SJSA1 (cell line): ENCODE data around the gene RAMP1. TPM values are rescaled to one million over a fixed set of nuclear protein-coding genes. Genes with fewer than 3 reads are reported as not detected.
"Not testable (repeated sequence)": the region's sequence is repeated elsewhere in the genome, so short reads cannot be mapped to it uniquely, and the experiment has no call there.

Experiments used
- DNase-seq, 2 experiments: peaks; one replicate each; pipeline ENCODE4 v3.0.0-alpha.2; 2015 to 2020; ENCODE audit warnings: low spot score in 2 of 2, low read depth in 1 of 2
- H3K27ac ChIP-seq: fragments of 250-450 bp; sonication (Bioruptor Pico); 2 replicates; pipeline ENCODE4 v1.5.1; 2020; ENCODE audit warnings: mild to moderate bottlenecking, moderate library complexity
- H3K27me3 ChIP-seq: fragments of 250-450 bp; sonication (Bioruptor Pico); replicated peaks from 2 replicates; pipeline ENCODE4 v1.5.1; 2020; ENCODE audit warnings: mild to moderate bottlenecking, moderate library complexity
- H3K36me3 ChIP-seq: fragments of 250-450 bp; sonication (Bioruptor Pico); 2 replicates; pipeline ENCODE4 v1.5.1; 2020; ENCODE audit warnings: mild to moderate bottlenecking
- H3K4me1 ChIP-seq: fragments of 250-450 bp; sonication (Bioruptor Pico); replicated peaks from 2 replicates; pipeline ENCODE4 v1.6.1; 2021; ENCODE audit warnings: mild to moderate bottlenecking
- H3K4me3 ChIP-seq: fragments of 250-450 bp; sonication (Bioruptor Pico); 2 replicates; pipeline ENCODE4 v1.5.1; 2020; ENCODE audit warnings: mild to moderate bottlenecking
- H3K9me3 ChIP-seq: fragments of 250-450 bp; sonication (Bioruptor Pico); replicated peaks from 2 replicates; pipeline ENCODE4 v1.5.1; 2020; ENCODE audit warnings: mild to moderate bottlenecking
- total RNA-seq: library from RNA; depleted of rRNA; stranded (reverse); fragments of >200 nt; shearing (Covaris generic); gene quantifications from 2 replicates; pipeline ENCODE4 v1.2.3, GENCODE V29; 2014

The RAMP1 gene
- total RNA-seq, 1 experiment from 2014 or later = 1.7 TPM

GRCh38 chr2:237934186-237934585 is 74.8 kb downstream of the RAMP1 start:
- Histone ChIP-seq H3K27me3 (no peaks in the 10 kb centered on the region), H3K4me3 (no peak overlapping the region), H3K36me3 (no peaks in the 10 kb centered on the region), H3K9me3 (no peaks in the 10 kb centered on the region; the same call in 1 of the 2 replicates), H3K4me1 (peaks cover 23% of the 10 kb centered on the region), H3K27ac (no peak overlapping the region)
- DNase-seq = no peak

GRCh38 chr2:237935740-237936452 is 76.5 kb downstream of the RAMP1 start:
- no peak overlapping the region for H3K4me3 ChIP-seq
- H3K36me3 ChIP-seq = no peaks in the 10 kb centered on the region
- H3K27me3 ChIP-seq = no peaks in the 10 kb centered on the region
- H3K27ac ChIP-seq = no peak overlapping the region
- H3K9me3 ChIP-seq = no peaks in the 10 kb centered on the region
- H3K4me1 ChIP-seq = peaks cover 24% of the 10 kb centered on the region
- no peak for DNase-seq

- DNase-seq = no peak
- H3K4me3 ChIP-seq = no peak overlapping the region
- H3K9me3 ChIP-seq = no peaks in the 10 kb centered on the region
- H3K36me3 ChIP-seq = no peaks in the 10 kb centered on the region
- no peaks in the 10 kb centered on the region for H3K27me3 ChIP-seq
- H3K27ac ChIP-seq = no peak overlapping the region
- 0 out of 2 replicates have a peak, but pooled peaks cover 3% of the 10 kb centered on the region for H3K4me1 ChIP-seq
These were observed 79.8 kb downstream of the RAMP1 start for GRCh38 chr2:237939251-237939650.

- Histone ChIP-seq H3K27me3 (no peaks in the 10 kb centered on the region), H3K9me3 (0 out of 2 replicates have a peak, but pooled peaks cover 3% of the 10 kb centered on the region), H3K4me3 (no peak overlapping the region), H3K27ac (no peak overlapping the region), H3K36me3 (no peaks in the 10 kb centered on the region), H3K4me1 (0 out of 2 replicates have a peak, but pooled peaks cover 3% of the 10 kb centered on the region)
- DNase-seq = no peak
These were observed 81.4 kb downstream of the RAMP1 start for GRCh38 chr2:237940828-237941227.

GRCh38 chr2:237941239-237941638 is 81.8 kb downstream of the RAMP1 start:
- Histone ChIP-seq H3K9me3 (0 out of 2 replicates have a peak, but pooled peaks cover 3% of the 10 kb centered on the region), H3K4me1 (0 out of 2 replicates have a peak, but pooled peaks cover 3% of the 10 kb centered on the region), H3K4me3 (no peak overlapping the region), H3K27ac (no peak overlapping the region), H3K27me3 (no peaks in the 10 kb centered on the region), H3K36me3 (no peaks in the 10 kb centered on the region)
- no peak for DNase-seq

- H3K27ac ChIP-seq = no peak overlapping the region
- H3K9me3 ChIP-seq = 0 out of 2 replicates have a peak, but pooled peaks cover 3% of the 10 kb centered on the region
- DNase-seq = no peak
- H3K4me3 ChIP-seq = no peak overlapping the region
- H3K27me3 ChIP-seq = no peaks in the 10 kb centered on the region
- H3K4me1 ChIP-seq = 0 out of 2 replicates have a peak, but pooled peaks cover 3% of the 10 kb centered on the region
- H3K36me3 ChIP-seq = no peaks in the 10 kb centered on the region
These were observed 83.1 kb downstream of the RAMP1 start for GRCh38 chr2:237942513-237942899.

GRCh38 chr2:237943395-237944094 is 84.1 kb downstream of the RAMP1 start:
- H3K9me3 ChIP-seq = 0 out of 2 replicates have a peak, but pooled peaks cover 3% of the 10 kb centered on the region
- no peak overlapping the region for H3K4me3 ChIP-seq
- H3K27ac ChIP-seq = no peak overlapping the region
- no peaks in the 10 kb centered on the region for H3K27me3 ChIP-seq
- H3K36me3 ChIP-seq = no peaks in the 10 kb centered on the region
- 0 out of 2 replicates have a peak, but pooled peaks cover 3% of the 10 kb centered on the region for H3K4me1 ChIP-seq
- DNase-seq = no peak

- H3K4me3 ChIP-seq = no peak overlapping the region
- H3K27me3 ChIP-seq = no peaks in the 10 kb centered on the region
- DNase-seq = no peak
- H3K4me1 ChIP-seq = 0 out of 2 replicates have a peak, but pooled peaks cover 3% of the 10 kb centered on the region
- H3K36me3 ChIP-seq = no peaks in the 10 kb centered on the region
- H3K9me3 ChIP-seq = 0 out of 2 replicates have a peak, but pooled peaks cover 3% of the 10 kb centered on the region
- no peak overlapping the region for H3K27ac ChIP-seq
These were observed 84.9 kb downstream of the RAMP1 start for GRCh38 chr2:237944302-237944701.

GRCh38 chr2:237946423-237946822 is 87.0 kb downstream of the RAMP1 start:
- Histone ChIP-seq H3K27me3 (no peaks in the 10 kb centered on the region), H3K4me1 (no peaks in the 10 kb centered on the region), H3K4me3 (no peak overlapping the region), H3K27ac (no peak overlapping the region), H3K9me3 (0 out of 2 replicates have a peak, but pooled peaks cover 3% of the 10 kb centered on the region), H3K36me3 (no peaks in the 10 kb centered on the region)
- DNase-seq = no peak

GRCh38 chr2:237951354-237951753 is 91.9 kb downstream of the RAMP1 start:
- not testable (repeated sequence) for H3K27ac ChIP-seq, DNase-seq, H3K9me3 ChIP-seq, H3K4me3 ChIP-seq, H3K4me1 ChIP-seq, H3K36me3 ChIP-seq
- peaks cover 12% of the 10 kb centered on the region for H3K27me3 ChIP-seq

GRCh38 chr2:237951878-237952277 is 92.5 kb downstream of the RAMP1 start:
- Histone ChIP-seq H3K9me3 (no peaks in the 10 kb centered on the region), H3K4me1 (0 out of 2 replicates have a peak, but pooled peaks cover 4% of the 10 kb centered on the region), H3K36me3 (no peaks in the 10 kb centered on the region), H3K27ac (no peak overlapping the region), H3K27me3 (peaks cover 12% of the 10 kb centered on the region), H3K4me3 (no peak overlapping the region)
- no peak for DNase-seq

GRCh38 chr2:237952851-237953250 is 93.4 kb downstream of the RAMP1 start:
- no peaks in the 10 kb centered on the region for H3K9me3 ChIP-seq
- no peak overlapping the region for H3K4me3 ChIP-seq
- DNase-seq = no peak
- no peaks in the 10 kb centered on the region for H3K36me3 ChIP-seq
- H3K4me1 ChIP-seq = 0 out of 2 replicates have a peak, but pooled peaks cover 4% of the 10 kb centered on the region
- no peak overlapping the region for H3K27ac ChIP-seq
- H3K27me3 ChIP-seq = peaks cover 12% of the 10 kb centered on the region

GRCh38 chr2:237955640-237956401 is 96.4 kb downstream of the RAMP1 start:
- DNase-seq = no peak
- Histone ChIP-seq H3K27ac (no peak overlapping the region), H3K36me3 (no peaks in the 10 kb centered on the region), H3K9me3 (no peaks in the 10 kb centered on the region), H3K4me1 (0 out of 2 replicates have a peak, but pooled peaks cover 4% of the 10 kb centered on the region), H3K4me3 (no peak overlapping the region), H3K27me3 (peaks cover 12% of the 10 kb centered on the region)
